A172 (cell line): Measurements from ENCODE around the gene SOBP. TPM values are rescaled to one million over a fixed set of nuclear protein-coding genes. Genes with fewer than 3 reads are reported as not detected.
"Not testable (repeated sequence)": the region's sequence is repeated elsewhere in the genome, so short reads cannot be mapped to it uniquely, and the experiment has no call there.

Experiments
- DNase-seq: peaks from one replicate; pipeline ENCODE4 v3.0.0-alpha.2; 2015; ENCODE audit warnings: low spot score
- total RNA-seq: library from RNA; depleted of rRNA; stranded (reverse); fragments of >200 nt; shearing (Covaris generic); gene quantifications from 2 replicates; pipeline ENCODE4 v1.2.3, GENCODE V29; 2014

SOBP gene
- total RNA-seq, 1 experiment from 2014 or later = not detected

DNA sequence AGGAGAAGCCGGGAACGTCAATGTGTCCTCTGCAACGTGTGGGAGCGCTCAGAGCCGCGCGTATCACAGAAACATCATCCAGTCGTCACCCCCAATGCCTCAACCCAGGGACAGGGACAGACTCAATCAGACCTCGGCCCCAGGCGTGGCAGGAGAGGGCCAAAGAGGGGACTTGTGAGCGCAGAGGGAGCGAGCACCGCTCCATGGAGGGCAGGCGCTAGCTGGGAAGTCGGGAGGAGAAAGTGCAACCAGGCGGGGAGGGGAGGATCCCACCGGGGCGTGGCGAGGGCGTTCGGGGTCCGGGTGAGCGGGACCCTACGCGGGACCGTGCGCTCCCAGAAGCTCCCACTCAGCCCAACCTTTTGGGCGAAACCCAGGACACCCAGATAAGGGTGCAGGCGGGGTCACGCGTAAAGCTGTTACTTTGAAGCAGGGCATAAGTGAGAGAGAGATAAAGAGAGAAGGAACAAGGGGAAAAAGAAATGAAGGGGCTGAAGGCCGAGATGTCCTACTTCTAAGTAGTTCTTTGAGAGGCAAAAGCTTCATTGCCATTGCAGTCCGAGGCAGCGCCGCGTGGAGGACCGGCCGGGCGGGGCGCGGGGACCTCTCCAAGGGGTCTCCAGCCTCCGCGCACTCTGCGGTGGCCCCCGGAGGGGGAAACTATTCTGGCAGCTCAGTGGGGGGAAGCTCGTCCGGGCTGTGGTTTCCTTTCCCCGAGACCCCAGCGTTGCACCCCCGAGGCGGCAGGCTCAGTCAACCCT, 862 bp upstream of the SOBP start:
- DNase-seq = no peak

DNA sequence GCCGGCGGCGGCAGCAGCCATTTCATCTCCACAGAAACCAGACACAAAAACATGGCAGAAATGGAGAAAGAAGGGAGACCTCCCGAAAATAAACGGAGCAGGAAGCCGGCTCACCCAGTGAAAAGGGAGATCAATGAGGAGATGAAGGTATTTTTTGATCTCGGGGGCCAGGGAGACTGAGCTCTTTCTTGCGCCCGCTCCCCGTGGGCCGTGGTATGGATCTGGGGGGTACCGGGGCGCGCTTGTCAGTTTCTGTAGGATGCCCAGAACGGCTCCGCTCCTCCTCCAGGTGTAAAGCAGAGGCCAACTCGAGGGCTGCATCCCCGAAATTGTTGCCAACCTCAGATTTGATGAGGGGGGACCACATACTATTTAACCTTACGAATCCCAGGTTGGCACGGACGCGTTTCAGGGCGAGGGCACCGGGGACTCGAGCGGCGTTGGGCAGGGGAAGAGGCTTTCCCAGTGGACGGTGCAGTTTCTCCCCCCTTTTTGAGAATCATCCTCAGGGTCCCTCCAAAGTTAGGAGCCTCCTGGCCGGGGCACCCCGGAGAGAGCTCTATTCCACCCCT, 735 bp downstream of the SOBP start:
- DNase-seq = no peak

DNA sequence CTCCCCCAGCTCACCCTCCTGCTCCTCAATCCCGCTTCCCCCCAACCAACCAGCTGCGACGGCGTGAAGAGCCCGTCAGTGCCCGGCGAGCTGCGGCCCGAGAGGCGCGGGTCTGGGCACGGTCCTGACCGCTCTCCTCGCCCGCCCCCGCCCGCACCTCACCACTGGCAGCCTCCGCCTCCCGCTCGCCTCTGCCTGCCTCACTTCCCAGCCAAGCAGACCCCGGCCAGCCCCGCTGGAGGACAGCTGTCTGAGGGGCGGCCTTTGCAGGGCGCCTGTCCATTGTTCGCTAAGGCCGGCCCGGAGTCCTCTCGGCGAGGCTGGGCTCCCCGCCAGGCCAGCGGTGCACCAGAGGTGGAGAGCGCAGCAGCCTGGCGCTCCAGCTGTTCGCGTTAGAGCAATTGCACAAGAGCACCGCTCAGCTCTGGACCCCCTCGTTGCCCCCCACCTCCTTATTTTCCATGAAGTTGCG, 1.3 kb downstream of the SOBP start:
- no peak for DNase-seq

DNA sequence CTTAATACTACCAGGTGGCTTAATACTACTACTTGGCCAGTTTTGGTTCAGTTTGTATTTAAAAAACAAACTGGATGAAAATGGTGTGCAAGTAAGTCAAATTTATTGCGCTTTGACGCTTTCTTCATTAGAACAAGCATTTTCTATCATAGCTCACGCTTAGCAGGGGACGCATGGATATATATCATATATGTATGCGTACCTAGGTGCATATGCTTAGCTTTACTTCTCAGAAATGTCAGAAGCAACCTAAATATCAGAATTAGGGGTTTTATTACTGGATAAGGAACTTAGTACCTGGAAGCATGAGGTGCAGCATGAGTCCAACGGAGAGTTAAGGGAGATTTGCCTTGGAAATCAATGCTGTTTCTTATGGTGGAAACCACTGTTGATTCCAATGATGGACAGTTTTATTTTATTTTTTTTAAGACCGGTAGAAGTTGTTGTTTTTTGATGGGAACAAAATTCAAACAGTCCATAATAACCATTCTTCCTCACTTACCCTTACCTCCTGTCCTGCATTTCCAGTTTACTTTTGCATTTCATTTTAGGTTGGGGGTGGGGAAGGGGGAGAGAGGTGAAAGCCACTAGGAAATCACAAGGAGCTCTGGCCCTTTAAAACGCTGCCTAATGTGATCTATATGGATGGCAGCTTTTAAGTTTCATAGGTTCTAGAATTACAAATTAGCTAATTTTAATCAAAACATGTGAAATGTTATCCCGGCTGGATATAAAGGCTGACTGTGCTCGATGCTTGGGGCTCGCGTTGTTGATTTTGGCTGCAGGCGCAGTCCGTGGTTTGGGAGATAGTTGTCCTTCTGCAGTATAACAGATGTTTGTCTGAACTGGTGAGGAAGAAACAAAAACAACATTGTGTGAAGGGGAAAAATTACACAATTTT, 2.1 kb downstream of the SOBP start:
- DNase-seq = no peak

DNA sequence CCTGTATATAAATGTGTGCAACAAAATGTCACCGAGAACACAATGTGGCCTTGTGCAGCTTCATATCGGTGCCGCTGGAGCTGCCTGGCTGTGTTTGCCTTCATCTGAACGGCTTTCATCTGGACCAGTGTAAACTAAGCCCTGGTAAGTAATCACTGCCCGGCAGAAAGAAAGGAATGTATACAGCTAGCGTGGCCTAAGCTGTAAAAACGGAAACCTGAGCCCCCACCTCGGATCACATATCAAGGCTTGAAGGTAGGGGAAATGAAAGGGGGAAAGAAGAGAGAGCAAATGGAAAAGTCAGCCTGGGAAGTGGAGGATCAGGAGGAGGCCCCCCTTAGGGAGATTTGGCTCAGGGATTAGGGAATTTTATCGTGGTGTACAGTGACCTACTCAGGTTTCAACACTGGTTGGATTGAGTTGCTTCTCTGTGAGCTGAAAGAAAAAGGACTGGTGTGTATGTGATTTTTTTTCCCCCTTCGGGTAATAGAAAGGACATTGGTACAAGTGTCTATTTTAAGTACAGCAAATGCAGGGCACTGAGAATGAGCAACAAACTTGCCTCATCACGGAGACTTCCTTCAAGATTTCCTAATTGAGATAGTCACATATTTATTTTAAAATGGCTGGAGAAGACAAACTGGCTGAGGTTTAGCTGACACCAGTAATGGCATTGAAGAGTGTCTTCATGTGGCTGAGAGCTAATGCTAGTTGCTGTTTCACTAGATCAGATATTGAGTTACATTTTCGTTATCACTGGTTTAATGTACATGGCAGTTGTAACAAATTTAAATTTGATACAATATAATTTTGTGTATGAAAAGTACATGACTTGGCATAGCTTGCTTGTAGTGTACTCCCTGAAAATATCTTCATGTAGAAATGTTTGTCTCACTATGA, 3.5 kb downstream of the SOBP start:
- DNase-seq = no peak

DNA sequence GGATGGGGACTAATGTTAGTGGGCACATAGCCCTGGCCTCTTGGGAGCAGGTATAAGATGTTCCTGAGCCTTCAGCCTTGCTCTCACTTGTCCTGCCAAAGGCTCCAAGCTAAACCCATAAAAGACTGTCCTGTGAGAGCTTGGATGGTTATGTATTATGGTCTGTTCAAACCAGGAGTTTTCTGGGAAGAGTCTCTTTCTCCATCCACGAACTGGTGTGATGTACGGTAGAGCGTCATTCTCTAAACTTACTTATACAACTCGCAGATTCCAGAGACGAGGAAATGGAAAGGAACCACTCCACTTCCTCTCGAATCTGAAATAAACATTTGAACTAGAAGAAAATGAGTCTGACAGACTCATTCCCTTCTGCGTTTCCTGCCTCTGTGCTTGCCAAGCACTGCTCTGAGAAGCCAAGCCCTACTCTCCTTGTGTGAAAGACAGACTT, 5.3 kb downstream of the SOBP start:
- no peak for DNase-seq

DNA sequence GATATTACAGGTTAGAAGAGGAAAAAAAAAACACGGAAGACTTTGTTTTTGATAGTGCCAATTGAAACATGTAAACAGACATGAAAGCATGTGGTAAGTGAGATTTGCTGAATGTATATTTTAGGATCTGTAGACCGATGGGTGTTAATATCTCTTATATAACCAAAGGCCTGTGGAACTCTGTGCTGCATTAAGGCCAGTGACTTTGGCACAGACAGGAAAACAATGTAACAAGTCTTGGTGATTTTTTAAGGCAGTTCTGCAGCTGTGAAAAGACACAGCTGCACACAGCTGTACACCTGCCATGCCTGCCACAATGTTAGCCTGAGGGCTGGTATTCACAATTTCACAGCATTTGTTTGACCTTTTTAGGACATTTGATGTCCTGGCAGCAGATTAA, 6.1 kb downstream of the SOBP start:
- DNase-seq = no peak

DNA sequence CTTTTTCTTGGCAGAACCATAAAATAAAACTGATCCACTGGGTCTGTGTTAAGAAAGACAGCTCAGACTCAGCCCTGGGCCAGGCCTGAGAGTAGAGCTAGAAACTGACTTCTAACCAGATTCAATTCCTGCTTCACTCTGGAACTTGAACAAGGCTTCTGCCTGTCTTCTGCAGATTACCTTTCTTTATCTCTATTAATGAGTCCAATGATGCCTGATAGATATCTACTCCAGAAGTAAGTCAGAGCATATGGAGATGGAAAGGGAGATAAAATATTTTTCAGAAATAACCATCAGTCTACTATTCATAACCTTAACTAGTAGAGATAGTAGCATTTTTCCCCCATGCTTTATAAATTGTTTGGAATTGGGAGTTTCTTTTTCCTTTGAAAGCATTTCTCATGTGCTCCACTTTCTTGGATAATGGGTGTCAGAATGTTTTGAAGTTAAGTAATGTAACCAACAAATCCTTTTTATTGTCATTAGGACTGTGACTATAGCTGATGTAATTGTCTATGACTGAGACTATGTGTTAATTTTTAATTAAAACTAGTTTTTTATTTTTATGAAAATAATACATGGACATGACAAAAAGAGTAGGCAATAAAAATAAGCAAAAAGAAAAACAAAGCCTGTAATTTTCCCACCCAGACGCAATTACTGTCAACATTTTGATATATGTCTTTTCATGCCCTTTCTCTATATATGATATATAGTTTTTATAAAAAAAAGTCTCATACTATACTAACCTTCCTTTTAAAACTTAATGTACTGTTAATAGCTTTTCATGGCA, 7.2 kb downstream of the SOBP start:
- no peak for DNase-seq

DNA sequence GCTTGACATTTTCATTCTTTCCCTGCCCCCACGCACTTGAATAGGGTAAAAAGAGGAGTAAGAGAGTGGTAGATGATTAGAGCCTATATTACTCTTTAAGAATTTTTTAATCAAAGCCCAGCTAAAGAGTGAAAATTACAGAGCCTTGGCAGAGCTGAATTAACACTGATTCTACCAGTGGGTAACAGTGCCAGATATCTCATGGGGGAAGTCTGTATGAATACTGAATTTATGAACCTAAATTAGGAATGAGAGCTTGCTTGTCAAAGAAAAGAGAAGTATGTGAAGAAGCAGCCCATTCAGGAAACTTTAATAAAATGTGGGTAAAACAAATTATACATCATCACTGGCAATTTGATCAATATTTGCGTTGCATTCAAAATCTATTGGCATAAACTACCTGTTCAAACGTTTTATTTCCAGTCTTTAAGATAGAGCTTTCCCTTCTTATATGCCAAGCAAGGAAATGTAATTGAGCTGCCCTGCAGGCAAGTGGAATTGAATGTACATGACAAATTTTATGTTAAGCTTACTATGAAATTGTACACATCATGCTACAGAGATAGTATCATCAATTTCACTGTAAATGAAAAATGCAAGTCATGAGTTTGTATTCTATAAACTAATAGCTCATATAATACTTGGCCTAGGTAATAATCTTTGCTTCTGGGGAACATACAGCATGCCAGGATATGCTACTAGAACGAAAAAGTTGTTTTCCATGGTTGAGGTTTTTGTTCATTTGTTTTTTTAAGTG, 14.5 kb downstream of the SOBP start:
- no peak for DNase-seq

DNA sequence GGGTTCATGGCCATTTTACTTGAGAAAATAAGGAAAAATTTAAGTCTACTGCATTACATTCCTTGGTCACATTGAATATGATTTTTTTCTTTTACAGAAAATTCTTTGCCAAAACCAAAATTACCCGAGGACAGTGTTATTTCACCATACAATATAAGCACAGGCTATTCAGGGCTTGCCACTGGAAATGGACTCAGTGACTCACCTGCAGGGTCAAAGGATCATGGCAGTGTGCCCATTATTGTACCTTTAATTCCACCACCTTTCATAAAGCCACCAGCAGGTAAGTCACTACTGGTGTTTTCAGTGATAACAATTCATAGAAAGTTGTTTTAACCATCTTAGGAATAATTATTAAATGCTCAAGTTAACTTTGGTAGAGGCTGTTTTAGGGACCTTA, 16.2 kb downstream of the SOBP start:
- no peak for DNase-seq

DNA sequence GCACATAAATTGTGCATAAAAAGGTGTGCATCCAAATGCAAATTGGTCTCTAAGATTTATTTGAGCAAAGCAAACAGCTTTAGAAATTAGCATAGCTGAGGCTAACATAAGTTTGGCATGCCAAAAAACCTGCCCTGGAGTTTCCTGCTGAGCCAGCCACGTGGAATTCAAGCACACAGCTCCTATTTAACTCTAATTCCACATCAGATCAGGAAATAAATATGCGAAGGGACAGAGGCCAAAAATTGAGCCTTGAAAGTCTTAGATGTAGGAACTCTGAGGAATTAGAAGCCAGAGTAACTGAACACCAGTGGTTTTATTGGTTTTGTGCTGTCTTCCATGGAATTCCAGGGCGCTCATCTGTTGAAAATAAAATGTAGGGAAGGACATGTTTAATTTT, 19.6 kb downstream of the SOBP start:
- no peak for DNase-seq

DNA sequence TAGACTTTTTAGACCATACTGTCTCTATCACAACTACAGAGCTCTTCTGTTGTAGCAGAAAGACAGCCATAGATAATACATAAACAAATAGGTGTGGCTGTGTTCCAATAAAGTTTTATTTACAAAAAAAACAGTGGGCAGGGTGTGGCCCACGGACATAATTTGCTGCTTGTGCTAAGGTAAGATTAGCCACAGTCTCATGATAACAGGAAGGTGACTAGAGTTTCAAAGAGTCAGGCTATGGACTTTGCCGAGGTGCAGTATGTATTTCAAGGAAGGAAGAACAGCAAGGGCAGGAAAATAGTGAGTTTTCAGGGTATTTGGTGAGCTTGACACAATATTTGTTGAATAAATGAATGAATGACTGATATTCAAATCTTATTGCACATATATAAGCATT, 20.2 kb downstream of the SOBP start:
- no peak for DNase-seq

DNA sequence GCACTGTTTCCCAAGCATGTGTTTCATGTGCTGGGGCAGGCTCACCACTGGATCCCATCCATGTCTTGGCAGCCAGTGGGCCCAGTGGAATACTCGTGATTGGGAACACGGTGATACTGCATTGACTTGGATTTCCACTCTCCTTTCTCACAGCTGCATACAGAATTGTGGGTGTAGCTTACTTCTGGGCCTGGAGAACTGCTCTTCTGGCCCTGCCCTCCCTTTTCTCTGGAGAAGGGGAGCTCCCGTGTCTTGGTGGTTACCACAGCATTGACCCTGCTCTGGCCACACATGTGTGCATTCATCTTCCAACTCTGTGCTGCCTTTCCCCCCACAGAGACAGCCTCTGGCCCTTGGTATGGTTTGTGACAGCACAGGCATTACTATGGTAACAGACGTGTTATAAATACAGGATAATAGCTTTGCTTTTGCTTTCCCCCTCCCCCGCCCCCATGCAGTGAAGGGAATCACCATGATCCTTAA, 21.6 kb downstream of the SOBP start:
- DNase-seq = no peak

DNA sequence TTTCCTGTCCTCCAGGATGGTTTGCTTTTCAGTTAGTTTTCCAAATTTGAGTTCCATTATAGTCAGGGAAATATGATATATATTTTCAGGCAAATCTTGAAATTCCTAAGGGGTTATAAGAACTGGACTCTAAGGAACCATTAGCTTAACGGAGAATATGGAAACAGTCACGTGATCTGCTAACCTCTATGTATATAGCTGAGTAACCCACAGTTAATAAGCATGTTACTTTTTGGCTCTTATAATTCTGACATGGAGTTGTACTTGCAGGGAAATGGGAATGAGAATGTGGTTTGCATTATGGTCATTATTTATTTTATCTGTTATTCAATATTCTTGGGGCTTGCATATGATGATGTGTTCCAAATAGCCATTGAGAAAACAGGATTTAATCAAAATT, 23.3 kb downstream of the SOBP start:
- no peak for DNase-seq

DNA sequence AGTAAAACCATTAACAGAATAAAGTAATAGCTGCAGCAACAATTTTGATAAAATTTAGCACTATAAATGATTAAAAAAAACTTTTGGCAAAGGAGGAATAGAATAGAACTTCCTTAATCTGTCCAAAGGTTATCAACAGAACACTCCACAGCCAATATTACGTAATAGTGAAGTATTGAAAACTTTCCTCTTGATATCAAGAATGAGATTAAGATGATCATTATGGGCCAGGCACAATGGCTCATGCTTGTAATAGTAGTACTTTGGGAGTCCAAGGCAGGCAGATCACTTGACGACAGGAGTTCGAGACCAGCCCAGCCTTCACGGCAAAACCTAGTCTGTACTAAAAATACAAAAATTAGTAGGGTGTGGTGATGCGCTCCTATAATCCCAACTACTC, 26.0 kb downstream of the SOBP start:
- DNase-seq = no peak

DNA sequence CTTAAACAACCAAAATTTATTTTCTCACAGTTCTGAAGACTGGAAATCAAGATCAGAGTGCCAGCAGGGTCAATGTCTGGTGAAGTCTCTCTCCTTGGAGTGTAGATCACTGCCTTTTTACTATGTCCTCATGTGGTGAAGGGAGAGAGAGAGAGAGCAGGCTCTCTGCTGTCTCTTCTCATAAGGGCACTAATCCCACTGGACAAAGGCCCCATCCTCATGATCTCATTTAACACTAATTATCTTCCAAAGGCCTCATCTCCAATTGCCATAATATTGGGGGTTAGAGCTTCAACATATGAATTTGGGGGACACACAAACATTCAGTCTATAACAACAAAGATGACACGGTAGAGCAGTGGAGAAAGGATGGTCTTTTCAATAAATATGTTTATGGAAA, 27.4 kb downstream of the SOBP start:
- no peak for DNase-seq

DNA sequence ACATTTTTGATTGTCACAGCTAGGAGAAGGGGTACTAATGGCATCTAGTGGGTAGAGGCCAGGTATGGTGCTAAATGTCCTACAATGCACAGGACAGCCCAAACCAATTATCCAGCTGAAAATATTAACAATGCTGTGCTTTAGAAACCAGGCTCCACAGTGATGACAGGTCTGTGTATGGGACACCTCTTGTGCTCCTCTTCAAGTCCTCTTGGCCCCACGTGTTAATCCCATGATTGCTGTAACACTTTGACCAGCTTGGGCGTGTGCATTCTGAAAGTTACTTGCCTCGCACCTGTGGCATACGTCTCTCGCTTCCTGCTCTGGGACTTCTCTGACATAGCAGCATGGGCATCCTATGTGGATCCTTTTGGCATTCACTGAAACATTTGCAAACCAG, 29.3 kb downstream of the SOBP start:
- DNase-seq = not testable (repeated sequence)

DNA sequence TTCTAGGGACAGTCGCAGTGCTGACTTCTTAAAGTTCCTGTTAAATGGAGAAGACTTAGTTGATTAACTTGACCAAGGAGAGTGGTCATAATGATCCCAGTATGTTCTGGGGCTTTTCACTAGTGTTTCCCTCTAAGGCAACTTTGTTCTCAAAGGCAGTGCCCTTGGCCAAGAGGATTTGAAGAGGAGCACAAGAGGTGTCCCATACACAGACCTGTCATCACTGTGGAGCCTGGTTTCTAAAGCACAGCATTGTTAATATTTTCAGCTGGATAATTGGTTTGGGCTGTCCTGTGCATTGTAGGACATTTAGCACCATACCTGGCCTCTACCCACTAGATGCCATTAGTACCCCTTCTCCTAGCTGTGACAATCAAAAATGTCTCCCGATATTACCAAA, 30.8 kb downstream of the SOBP start:
- DNase-seq = not testable (repeated sequence)

DNA sequence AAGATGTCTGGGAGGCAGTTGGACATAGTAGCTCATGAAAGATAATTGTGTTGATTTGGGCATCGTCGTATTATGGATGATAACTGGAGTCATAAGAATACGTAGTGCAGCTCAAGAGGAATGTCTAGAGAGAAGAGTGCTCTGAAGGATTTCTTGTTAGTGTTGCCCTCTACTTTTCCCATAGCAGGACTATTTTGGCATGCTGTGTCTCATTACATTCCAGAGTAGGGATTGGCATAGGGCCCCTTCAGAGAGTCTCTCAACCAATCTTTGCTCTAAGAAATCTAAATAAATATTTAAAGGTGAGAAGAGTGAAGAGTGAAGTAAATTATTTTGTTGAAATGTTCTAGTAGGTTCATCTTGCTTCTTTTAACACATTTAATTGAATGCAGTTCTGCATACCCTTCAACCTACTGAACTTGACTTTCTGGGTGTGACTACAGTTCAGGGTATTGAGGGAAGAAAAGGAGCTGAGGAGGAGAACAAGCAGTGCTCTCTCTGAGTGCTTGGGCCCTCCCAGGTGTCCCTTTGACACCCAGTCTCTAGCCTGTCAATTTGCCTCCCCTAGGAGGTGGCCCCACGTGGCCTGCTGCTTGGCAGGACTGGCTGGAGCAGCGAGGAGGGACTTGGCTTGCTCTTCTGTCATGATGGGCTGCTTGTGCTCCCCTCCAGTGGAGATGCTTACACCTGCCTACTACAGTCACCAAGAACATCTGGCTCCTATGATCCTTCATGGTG, 33.3 kb downstream of the SOBP start:
- no peak for DNase-seq
